ENCODE results near the gene TEX22. TPM values are rescaled to one million over a fixed set of nuclear protein-coding genes. Genes with fewer than 3 reads are reported as not detected.

Gene TEX22
- total RNA-seq, 1 experiment from 2014 or later, result 4.1 TPM

GRCh38 chr14:105353136-105353535, 45.2 kb upstream of the TEX22 start:
- BruUV-seq (replicated peaks), result no TSS peak
- Mint-ChIP-seq H3K4me3 (ENCODE audit: unreplicated experiment) (no peak overlapping the region), H3K27ac (ENCODE audit: low read depth, unreplicated experiment) (peak overlapping the region; percentile 27), H3K9me3 (ENCODE audit: unreplicated experiment) (no peaks in the 10 kb centered on the region), H3K36me3 (ENCODE audit: insufficient read depth, unreplicated experiment) (peaks cover 14% of the 10 kb centered on the region), H3K4me1 (ENCODE audit: insufficient read depth, unreplicated experiment) (no peaks in the 10 kb centered on the region), H3K27me3 (ENCODE audit: insufficient read depth, unreplicated experiment) (no peaks in the 10 kb centered on the region)
- intact Hi-C loops (cut with micrococcal nuclease), result loop anchor here (5.0 kb wide), 2 partner anchors 36 to 71 kb away; no protein-coding TSS in a partner anchor
- ChIA-PET POLR2A (no interaction called here), CTCF (interaction anchor here (1.0 kb wide), 1 partner anchor 82 kb away, joined by 3 read pairs; no protein-coding TSS in a partner anchor)
- DNase-seq (ENCODE audit: unreplicated experiment), result no peak
- no peak for TF ChIP-seq CTCF (IDR thresholded peaks at IDR 0.05; ENCODE audit: unreplicated experiment)

GRCh38 chr14:105354541-105354940, 43.8 kb upstream of the TEX22 start:
- no peak overlapping the region for H3K4me3 Mint-ChIP-seq (ENCODE audit: unreplicated experiment)
- no peaks in the 10 kb centered on the region for H3K4me1 Mint-ChIP-seq (ENCODE audit: insufficient read depth, unreplicated experiment)
- peaks cover 15% of the 10 kb centered on the region for H3K36me3 Mint-ChIP-seq (ENCODE audit: insufficient read depth, unreplicated experiment)
- no TSS peak for BruUV-seq (replicated peaks)
- POLR2A ChIA-PET, result interaction anchor here (0.6 kb wide), 1 partner anchor 39 kb away, joined by 3 read pairs; no protein-coding TSS in a partner anchor
- CTCF ChIA-PET, result interaction anchor here (0.9 to 1.1 kb wide), 3 partner anchors 8 to 77 kb away, joined by 3 read pairs; no protein-coding TSS in a partner anchor
- H3K27ac Mint-ChIP-seq (ENCODE audit: low read depth, unreplicated experiment), result no peak overlapping the region
- H3K9me3 Mint-ChIP-seq (ENCODE audit: unreplicated experiment), result no peaks in the 10 kb centered on the region
- no peaks in the 10 kb centered on the region for H3K27me3 Mint-ChIP-seq (ENCODE audit: insufficient read depth, unreplicated experiment)
- intact Hi-C loops (cut with micrococcal nuclease), result loop anchor here (5.0 kb wide), 2 partner anchors 37 to 72 kb away; no protein-coding TSS in a partner anchor
- no peak for DNase-seq (ENCODE audit: unreplicated experiment)
- no peak for TF ChIP-seq CTCF (IDR thresholded peaks at IDR 0.05; ENCODE audit: unreplicated experiment)

- no peak overlapping the region for H3K4me3 Mint-ChIP-seq (ENCODE audit: unreplicated experiment)
Observed at GRCh38 chr14:105355049-105355575, 43.2 kb upstream of the TEX22 start.

More at GRCh38 chr14:105355049-105355575, 43.2 kb upstream of the TEX22 start:
- POLR2A ChIA-PET, result interaction anchor here (0.6 kb wide), 1 partner anchor 40 kb away, joined by 3 read pairs; no protein-coding TSS in a partner anchor
- intact Hi-C loops (cut with micrococcal nuclease), result no loop called here
- CTCF ChIA-PET, result interaction anchor here (1.1 kb wide), 1 partner anchor 77 kb away, joined by 3 read pairs; no protein-coding TSS in a partner anchor
- TF ChIP-seq CTCF (IDR thresholded peaks at IDR 0.05; ENCODE audit: unreplicated experiment), result no peak
- Mint-ChIP-seq H3K4me1 (ENCODE audit: insufficient read depth, unreplicated experiment) (no peaks in the 10 kb centered on the region), H3K9me3 (ENCODE audit: unreplicated experiment) (no peaks in the 10 kb centered on the region), H3K27ac (ENCODE audit: low read depth, unreplicated experiment) (no peak overlapping the region), H3K36me3 (ENCODE audit: insufficient read depth, unreplicated experiment) (peaks cover 21% of the 10 kb centered on the region), H3K27me3 (ENCODE audit: insufficient read depth, unreplicated experiment) (no peaks in the 10 kb centered on the region)
- DNase-seq (ENCODE audit: unreplicated experiment), result no peak
- BruUV-seq (replicated peaks), result no TSS peak
